OCI-LY1 (cell line): ENCODE measurements around the gene MARCOL.

ENCODE experiments used
- EZH2 ChIP-seq: fragments of 200-600 bp; sonication (generic), shearing (Covaris generic); IDR thresholded peaks from 2 replicates; pipeline ENCODE4 v1.8.0; 2017; ENCODE audit warnings: borderline replicate concordance, mixed run types, mild to moderate bottlenecking, antibody characterized with exemption, low read length, moderate library complexity, mixed read lengths
- TF ChIP-seq, protein P1 (sequence below): fragments of 200-600 bp; sonication (generic), shearing (Covaris generic); IDR thresholded peaks from 2 replicates; pipeline ENCODE4 v1.5.1; 2017; ENCODE audit warnings: mild to moderate bottlenecking, antibody characterized with exemption, low read length, moderate library complexity, mixed read lengths

DNA sequence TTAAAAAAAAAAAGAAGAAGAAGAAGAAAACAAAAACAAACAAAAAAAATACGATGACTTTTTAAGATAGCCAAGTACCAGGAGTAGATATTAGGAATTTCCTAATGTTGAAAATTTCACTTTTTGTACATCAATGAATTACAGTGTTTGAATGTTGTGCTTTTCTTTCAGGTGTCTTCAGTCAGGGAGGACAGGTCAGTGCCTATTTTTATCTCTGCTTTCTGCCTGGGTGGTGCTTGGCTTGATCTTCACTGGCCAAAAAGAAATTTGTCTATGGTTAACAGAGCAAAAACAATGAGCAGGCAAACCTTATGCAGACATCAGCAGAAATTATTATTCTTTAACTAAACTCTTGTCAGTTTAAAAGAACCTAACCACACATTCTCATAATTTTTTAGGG lies 32.5 kb upstream of the MARCOL start:
- TF ChIP-seq, protein P1, sequence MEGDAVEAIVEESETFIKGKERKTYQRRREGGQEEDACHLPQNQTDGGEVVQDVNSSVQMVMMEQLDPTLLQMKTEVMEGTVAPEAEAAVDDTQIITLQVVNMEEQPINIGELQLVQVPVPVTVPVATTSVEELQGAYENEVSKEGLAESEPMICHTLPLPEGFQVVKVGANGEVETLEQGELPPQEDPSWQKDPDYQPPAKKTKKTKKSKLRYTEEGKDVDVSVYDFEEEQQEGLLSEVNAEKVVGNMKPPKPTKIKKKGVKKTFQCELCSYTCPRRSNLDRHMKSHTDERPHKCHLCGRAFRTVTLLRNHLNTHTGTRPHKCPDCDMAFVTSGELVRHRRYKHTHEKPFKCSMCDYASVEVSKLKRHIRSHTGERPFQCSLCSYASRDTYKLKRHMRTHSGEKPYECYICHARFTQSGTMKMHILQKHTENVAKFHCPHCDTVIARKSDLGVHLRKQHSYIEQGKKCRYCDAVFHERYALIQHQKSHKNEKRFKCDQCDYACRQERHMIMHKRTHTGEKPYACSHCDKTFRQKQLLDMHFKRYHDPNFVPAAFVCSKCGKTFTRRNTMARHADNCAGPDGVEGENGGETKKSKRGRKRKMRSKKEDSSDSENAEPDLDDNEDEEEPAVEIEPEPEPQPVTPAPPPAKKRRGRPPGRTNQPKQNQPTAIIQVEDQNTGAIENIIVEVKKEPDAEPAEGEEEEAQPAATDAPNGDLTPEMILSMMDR = no peak
- TF ChIP-seq EZH2 = no peak
